Mesendoderm (in vitro differentiated cells): Measurements from ENCODE around the gene VWA5A.

Experiments
- DNase-seq: peaks from one replicate; pipeline ENCODE4 v3.0.0; 2013
- H2AK5ac ChIP-seq: 2 replicates; pipeline ENCODE4 v1.6.1; 2013; ENCODE audit warnings: low read length, inconsistent platforms
- H2BK120ac ChIP-seq: 2 replicates; pipeline ENCODE4 v1.6.1; 2013; ENCODE audit warnings: low read depth, mild to moderate bottlenecking, low read length, moderate library complexity, mixed read lengths
- H2BK15ac ChIP-seq: replicated peaks from 2 replicates; pipeline ENCODE4 v1.6.1; 2013; ENCODE audit warnings: low read depth, mild to moderate bottlenecking, moderate library complexity
- H2BK5ac ChIP-seq: 2 replicates; pipeline ENCODE4 v1.6.1; 2013; ENCODE audit warnings: low read length, inconsistent platforms
- H3K18ac ChIP-seq: 2 replicates; pipeline ENCODE4 v1.6.1; 2013; ENCODE audit warnings: mild to moderate bottlenecking, low read length, mixed read lengths
- H3K23ac ChIP-seq: one replicate; pipeline ENCODE4 v1.6.1; 2013; ENCODE audit warnings: low read length
- H3K27ac ChIP-seq: 2 replicates; pipeline ENCODE4 v1.5.1; 2013; ENCODE audit warnings: low read depth, mild to moderate bottlenecking, inconsistent platforms, low read length, moderate library complexity
- H3K27me3 ChIP-seq: 2 replicates; pipeline ENCODE4 v1.6.1; 2013; ENCODE audit warnings: low read length, control low read depth, mild to moderate bottlenecking, inconsistent platforms; ENCODE audit not compliant: insufficient read depth, poor library complexity
- H3K36me3 ChIP-seq: 2 replicates; pipeline ENCODE4 v1.6.1; 2013; ENCODE audit warnings: low read length, inconsistent platforms; ENCODE audit not compliant: control insufficient read depth, insufficient read depth
- H3K4ac ChIP-seq: one replicate; pipeline ENCODE4 v1.6.1; 2013; ENCODE audit warnings: low read depth, mild to moderate bottlenecking, low read length, moderate library complexity
- H3K4me1 ChIP-seq: 2 replicates; pipeline ENCODE4 v1.6.1; 2013; ENCODE audit warnings: low read depth, low read length, inconsistent platforms; ENCODE audit not compliant: control insufficient read depth
- H3K4me2 ChIP-seq: 2 replicates; pipeline ENCODE4 v1.6.1; 2013; ENCODE audit warnings: low read length
- H3K4me3 ChIP-seq: 2 replicates; pipeline ENCODE4 v1.5.1; 2013; ENCODE audit warnings: mild to moderate bottlenecking, low read length
- H3K56ac ChIP-seq: one replicate; pipeline ENCODE4 v1.6.1; 2013; ENCODE audit warnings: low read length
- H3K79me1 ChIP-seq: 2 replicates; pipeline ENCODE4 v1.6.1; 2013; ENCODE audit warnings: low read length, inconsistent platforms
- H3K79me2 ChIP-seq: 2 replicates; pipeline ENCODE4 v1.6.1; 2013; ENCODE audit warnings: mild to moderate bottlenecking, low read length; ENCODE audit not compliant: control insufficient read depth, insufficient read depth
- H3K9ac ChIP-seq: 2 replicates; pipeline ENCODE4 v1.6.1; 2013; ENCODE audit warnings: low read length, inconsistent platforms
- H4K5ac ChIP-seq: one replicate; pipeline ENCODE4 v1.6.1; 2013; ENCODE audit warnings: low read length
- H4K8ac ChIP-seq: one replicate; pipeline ENCODE4 v1.6.1; 2013; ENCODE audit warnings: low read depth, mild to moderate bottlenecking, control low read depth, low read length, moderate library complexity
- WGBS: extraction: QIAGEN DNeasy Blood & Tissue Kit; methylation state at CpG from one replicate; pipeline ENCODE4 v1.1.7; 2013; ENCODE audit warnings: low lambda C conversion rate, missing lambda C conversion rate; ENCODE audit not compliant: insufficient coverage; ENCODE audit errors: extremely low coverage; 5-methylcytosine and 5-hydroxymethylcytosine counted together

Gene VWA5A

DNA sequence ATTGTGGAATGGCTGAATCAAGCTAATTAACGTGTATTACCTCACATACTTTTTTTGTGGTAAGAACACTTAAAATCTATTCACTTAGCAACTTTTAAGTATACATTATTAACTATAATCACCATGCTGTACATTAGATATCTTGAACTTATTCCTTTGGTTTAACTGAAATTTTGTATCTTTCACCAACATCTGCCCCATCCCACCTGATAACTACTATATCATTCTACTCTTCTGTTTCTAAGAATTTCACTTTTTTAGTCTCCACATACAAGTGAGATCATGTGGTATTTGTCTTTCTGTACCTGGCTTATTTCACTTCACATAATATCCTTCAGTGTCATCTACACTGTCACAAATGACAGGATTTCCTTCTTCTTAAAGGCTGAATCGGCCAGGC, 17.1 kb upstream of the VWA5A start:
- Histone ChIP-seq H3K79me2 (no peaks in the 10 kb centered on the region), H2AK5ac (no peak overlapping the region), H3K36me3 (no peaks in the 10 kb centered on the region), H3K79me1 (no peaks in the 10 kb centered on the region), H3K9ac (no peak overlapping the region), H3K4me1 (peaks cover 1% of the 10 kb centered on the region), H3K4me2 (no peak overlapping the region), H3K27ac (no peak overlapping the region), H2BK5ac (no peak overlapping the region), H3K4me3 (no peak overlapping the region), H4K5ac (no peak overlapping the region), H3K4ac (no peak overlapping the region), H3K23ac (no peak overlapping the region), H4K8ac (no peak overlapping the region), H2BK15ac (no peak overlapping the region), H3K18ac (no peak overlapping the region), H3K56ac (no peak overlapping the region), H3K27me3 (no peaks in the 10 kb centered on the region), H2BK120ac (no peak overlapping the region)
- WGBS: no CpG with 5 or more reads among the region's 2 CpGs
- no peak for DNase-seq

DNA sequence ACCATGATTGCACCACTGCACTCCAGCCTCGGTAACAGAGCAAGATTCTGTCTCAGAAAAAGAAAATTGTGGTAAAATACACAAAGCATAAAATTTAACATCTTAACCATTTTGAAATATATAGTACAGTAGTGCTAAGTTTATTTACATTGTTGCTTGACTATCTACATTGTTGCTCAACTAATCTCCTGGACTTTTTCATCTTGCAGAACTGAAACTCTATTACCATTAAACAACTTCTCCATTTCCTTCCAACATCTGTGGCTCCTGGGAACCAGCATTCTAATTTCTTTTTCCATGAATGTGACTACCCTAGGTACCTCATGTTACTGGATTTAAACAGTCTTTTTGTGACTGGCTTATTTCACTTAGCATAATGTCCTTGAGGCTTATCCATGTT, 13.5 kb upstream of the VWA5A start:
- H3K79me2 ChIP-seq: no peaks in the 10 kb centered on the region
- no peak overlapping the region for H2BK5ac ChIP-seq
- no peak overlapping the region for H2BK15ac ChIP-seq
- H3K18ac ChIP-seq: no peak overlapping the region
- no peak overlapping the region for H3K4me2 ChIP-seq
- no peak overlapping the region for H4K5ac ChIP-seq
- H2BK120ac ChIP-seq: no peak overlapping the region
- no peak overlapping the region for H2AK5ac ChIP-seq
- no peak overlapping the region for H3K27ac ChIP-seq
- H3K56ac ChIP-seq: no peak overlapping the region
- no peaks in the 10 kb centered on the region for H3K79me1 ChIP-seq
- DNase-seq: no peak
- no peak overlapping the region for H3K9ac ChIP-seq
- H3K23ac ChIP-seq: no peak overlapping the region
- no peak overlapping the region for H4K8ac ChIP-seq
- H3K4ac ChIP-seq: no peak overlapping the region
- WGBS: no CpG with 5 or more reads among the region's 1 CpG
- H3K27me3 ChIP-seq: no peaks in the 10 kb centered on the region
- no peak overlapping the region for H3K4me3 ChIP-seq
- peaks cover 1% of the 10 kb centered on the region for H3K4me1 ChIP-seq
- H3K36me3 ChIP-seq: no peaks in the 10 kb centered on the region

DNA sequence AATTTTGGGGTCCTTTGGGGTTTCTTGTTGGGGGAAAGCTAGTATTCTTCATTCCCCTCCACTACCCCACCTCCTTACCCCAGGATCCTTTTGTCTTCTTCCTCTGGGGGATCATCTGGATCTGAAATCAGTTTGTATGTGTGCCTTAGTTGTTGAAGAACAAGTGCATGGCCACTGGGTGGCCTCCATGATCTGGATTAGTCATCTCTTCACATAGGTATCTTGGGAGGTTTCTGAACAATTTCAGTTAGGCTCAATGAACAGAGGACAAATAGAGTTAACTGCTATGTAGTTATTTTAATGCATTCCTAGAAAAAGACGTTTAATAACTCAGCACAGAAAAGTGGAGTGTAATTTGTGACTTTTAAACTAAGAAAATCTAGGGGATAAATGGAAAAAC, 7.1 kb upstream of the VWA5A start:
- H2BK5ac ChIP-seq: no peak overlapping the region
- no peaks in the 10 kb centered on the region for H3K79me1 ChIP-seq
- no peak overlapping the region for H4K8ac ChIP-seq
- no peak overlapping the region for H3K56ac ChIP-seq
- H3K4me2 ChIP-seq: no peak overlapping the region
- no peaks in the 10 kb centered on the region for H3K27me3 ChIP-seq
- no peak overlapping the region for H4K5ac ChIP-seq
- H2BK15ac ChIP-seq: no peak overlapping the region
- H3K23ac ChIP-seq: no peak overlapping the region
- H3K79me2 ChIP-seq: no peaks in the 10 kb centered on the region
- no peak overlapping the region for H2AK5ac ChIP-seq
- no peak overlapping the region for H3K4me3 ChIP-seq
- no CpG with 5 or more reads among the region's 1 CpG for WGBS
- no peaks in the 10 kb centered on the region for H3K36me3 ChIP-seq
- peaks cover 2% of the 10 kb centered on the region for H3K4me1 ChIP-seq
- H3K4ac ChIP-seq: no peak overlapping the region
- H3K9ac ChIP-seq: no peak overlapping the region
- no peak overlapping the region for H3K18ac ChIP-seq
- peak; percentile 80 for DNase-seq
- no peak overlapping the region for H3K27ac ChIP-seq
- H2BK120ac ChIP-seq: no peak overlapping the region

DNA sequence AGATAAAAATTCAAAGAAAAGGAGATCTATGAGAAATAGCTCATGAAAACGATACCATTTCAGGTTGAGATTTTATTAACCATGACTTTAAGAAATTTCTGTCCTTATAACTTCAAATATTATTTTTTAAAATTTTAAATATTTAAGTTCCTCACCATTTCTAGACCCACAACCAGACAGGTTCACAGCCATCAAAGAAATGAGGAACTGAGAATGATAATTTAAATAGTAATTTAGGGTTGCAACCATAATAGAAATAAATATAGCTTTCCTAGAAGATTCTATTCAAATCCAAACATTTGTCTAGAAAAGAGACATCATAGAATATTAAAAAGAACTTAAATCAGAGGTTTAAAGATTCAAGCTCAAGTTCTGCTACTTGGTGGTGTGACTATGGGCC, 5.9 kb upstream of the VWA5A start:
- no CpG with 5 or more reads among the region's 1 CpG for WGBS
- Histone ChIP-seq H3K9ac (no peak overlapping the region), H3K23ac (no peak overlapping the region), H3K79me2 (no peaks in the 10 kb centered on the region), H2AK5ac (no peak overlapping the region), H2BK15ac (no peak overlapping the region), H3K27ac (no peak overlapping the region), H3K79me1 (no peaks in the 10 kb centered on the region), H3K27me3 (no peaks in the 10 kb centered on the region), H3K4me3 (no peak overlapping the region), H3K4me1 (peaks cover 5% of the 10 kb centered on the region), H3K56ac (no peak overlapping the region), H2BK5ac (no peak overlapping the region), H3K4me2 (no peak overlapping the region), H2BK120ac (no peak overlapping the region), H3K36me3 (no peaks in the 10 kb centered on the region), H3K4ac (no peak overlapping the region), H3K18ac (no peak overlapping the region), H4K8ac (no peak overlapping the region), H4K5ac (no peak overlapping the region)
- DNase-seq: no peak

DNA sequence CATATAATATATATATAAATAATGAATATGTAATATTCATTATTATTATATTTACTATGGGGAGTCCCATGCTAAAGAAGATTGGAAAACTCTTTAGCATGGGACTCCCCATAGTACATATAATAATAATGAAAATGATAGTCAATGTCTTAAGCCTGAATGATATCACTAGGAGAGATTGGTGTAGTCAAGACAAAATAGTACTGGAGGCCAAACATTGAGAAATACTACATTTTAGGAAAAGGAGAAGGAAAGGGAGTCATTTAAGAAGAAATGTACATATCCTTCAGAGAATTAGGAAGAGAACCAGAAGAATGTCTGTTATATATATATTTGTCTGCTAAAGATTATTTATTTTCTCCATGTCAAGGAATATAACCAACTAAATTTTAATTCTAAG, 5.0 kb upstream of the VWA5A start:
- no peaks in the 10 kb centered on the region for H3K36me3 ChIP-seq
- no peak overlapping the region for H2BK5ac ChIP-seq
- H3K4ac ChIP-seq: no peak overlapping the region
- H3K27ac ChIP-seq: no peak overlapping the region
- no peak overlapping the region for H4K5ac ChIP-seq
- H3K27me3 ChIP-seq: no peaks in the 10 kb centered on the region
- no peaks in the 10 kb centered on the region for H3K79me1 ChIP-seq
- no peak overlapping the region for H2BK15ac ChIP-seq
- H3K79me2 ChIP-seq: no peaks in the 10 kb centered on the region
- H3K4me3 ChIP-seq: no peak overlapping the region
- no peak overlapping the region for H3K4me2 ChIP-seq
- no peak overlapping the region for H2BK120ac ChIP-seq
- no peak overlapping the region for H2AK5ac ChIP-seq
- no peak overlapping the region for H3K56ac ChIP-seq
- peaks cover 5% of the 10 kb centered on the region for H3K4me1 ChIP-seq
- no peak overlapping the region for H3K23ac ChIP-seq
- no peak overlapping the region for H4K8ac ChIP-seq
- H3K9ac ChIP-seq: no peak overlapping the region
- no peak for DNase-seq
- H3K18ac ChIP-seq: no peak overlapping the region

DNA sequence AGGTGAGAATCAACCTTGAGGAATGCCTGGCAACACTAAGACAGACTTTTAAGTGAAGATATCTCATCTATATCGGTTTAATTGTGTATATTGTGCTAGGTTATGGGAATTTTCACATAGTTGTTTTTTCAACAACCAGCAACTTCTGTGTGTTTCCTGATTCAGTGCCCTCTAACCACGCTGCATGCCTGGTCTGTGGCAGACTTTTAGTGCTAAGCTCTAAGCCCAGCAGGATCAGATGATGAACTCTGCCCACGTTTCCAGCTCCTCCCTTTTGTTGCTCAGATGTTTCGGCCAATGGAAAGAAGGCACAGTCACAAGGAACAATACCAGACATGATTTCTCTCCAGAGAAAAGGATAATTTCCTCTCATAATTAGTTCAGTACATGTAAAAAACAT, 1.4 kb upstream of the VWA5A start:
- peaks cover 5% of the 10 kb centered on the region for H3K36me3 ChIP-seq
- no peak overlapping the region for H3K18ac ChIP-seq
- no peak overlapping the region for H3K23ac ChIP-seq
- H3K56ac ChIP-seq: no peak overlapping the region
- no peaks in the 10 kb centered on the region for H3K79me2 ChIP-seq
- no peaks in the 10 kb centered on the region for H3K79me1 ChIP-seq
- H4K8ac ChIP-seq: no peak overlapping the region
- no peak overlapping the region for H3K4me2 ChIP-seq
- H3K27me3 ChIP-seq: no peaks in the 10 kb centered on the region
- H2BK15ac ChIP-seq: no peak overlapping the region
- no peak overlapping the region for H3K9ac ChIP-seq
- no peak overlapping the region for H2BK120ac ChIP-seq
- H3K27ac ChIP-seq: no peak overlapping the region
- H3K4me3 ChIP-seq: no peak overlapping the region
- H4K5ac ChIP-seq: no peak overlapping the region
- peaks cover 5% of the 10 kb centered on the region for H3K4me1 ChIP-seq
- no peak overlapping the region for H2AK5ac ChIP-seq
- H2BK5ac ChIP-seq: no peak overlapping the region
- DNase-seq: peak; percentile 17
- no peak overlapping the region for H3K4ac ChIP-seq
- WGBS: no CpG with 5 or more reads among the region's 4 CpGs
